ENCODE data around the gene USP15.
A peak's percentile ranks its signal among the peaks of the same experiment; 100 is the strongest.

USP15 gene

DNA sequence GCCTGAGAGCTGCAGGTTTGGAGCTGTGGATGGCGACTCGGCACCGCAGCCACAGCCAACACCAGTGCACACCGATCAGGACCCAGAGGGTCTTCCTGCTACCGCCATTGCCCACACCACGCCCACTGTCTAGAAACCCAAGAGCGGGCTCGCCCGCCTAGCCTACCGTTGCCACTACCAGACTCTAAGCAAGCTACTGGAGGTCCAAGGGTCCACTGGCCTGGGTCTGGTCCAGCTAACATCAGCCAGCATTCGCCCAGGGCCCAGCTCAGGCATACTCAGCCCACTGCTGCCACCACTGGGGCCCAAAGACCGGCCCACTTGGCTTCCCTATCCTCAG lies 175.9 kb downstream of the USP15 start:
- H3K27me3 ChIP-seq (ENCODE audit: insufficient read depth, poor library complexity, severe bottlenecking), result no peaks in the 10 kb centered on the region
- DNase-seq (ENCODE audit: low read depth in 1 of 2, low spot score in 1 of 2), result no peak
- no peak overlapping the region for H3K4me3 ChIP-seq (replicated peaks; ENCODE audit: insufficient read depth, low read length)
- H3K27ac ChIP-seq (replicated peaks), result no peak overlapping the region
- TF ChIP-seq REST (IDR thresholded peaks at IDR 0.05; ENCODE audit: insufficient replicate concordance, low read depth), result no peak

DNA sequence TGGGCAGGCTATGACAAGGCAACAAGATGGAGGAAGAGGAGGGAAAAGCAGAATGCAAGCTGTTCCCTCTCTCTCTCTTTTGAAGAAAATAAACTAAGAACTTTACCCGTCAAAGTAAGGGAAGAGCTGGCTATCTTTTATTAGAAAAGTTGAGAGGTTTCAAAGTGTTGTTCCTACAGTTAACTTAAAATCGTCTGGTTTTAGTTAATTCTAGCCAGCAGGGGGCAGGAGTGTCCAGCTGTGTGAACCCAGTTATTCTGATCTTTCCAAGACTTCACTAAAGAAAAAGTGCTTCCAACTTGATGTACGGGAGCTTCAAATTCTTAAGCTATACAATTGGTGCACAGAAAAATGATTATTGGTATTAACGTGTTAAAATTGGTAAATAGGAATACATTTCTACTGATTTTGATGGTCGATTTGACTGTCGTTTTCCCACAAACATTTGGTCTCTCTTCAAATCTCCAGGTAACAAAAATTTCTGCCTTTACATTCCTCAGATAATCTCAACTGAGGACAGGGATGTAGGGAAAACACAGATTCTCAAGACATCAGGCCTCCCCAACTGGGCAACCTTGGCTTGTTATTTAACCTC lies 178.0 kb downstream of the USP15 start:
- peak; percentile 35 to 60 for DNase-seq (ENCODE audit: low read depth in 1 of 2, low spot score in 1 of 2)
- H3K27me3 ChIP-seq (ENCODE audit: insufficient read depth, poor library complexity, severe bottlenecking), result no peaks in the 10 kb centered on the region
- no peak overlapping the region for H3K4me3 ChIP-seq (replicated peaks; ENCODE audit: insufficient read depth, low read length)
- TF ChIP-seq SPI1 (IDR thresholded peaks at IDR 0.05; ENCODE audit: borderline replicate concordance, low read depth), result no peak
- no peak for TF ChIP-seq REST (IDR thresholded peaks at IDR 0.05; ENCODE audit: insufficient replicate concordance, low read depth)
- no peak for TF ChIP-seq CTCF (IDR thresholded peaks at IDR 0.05; ENCODE audit: insufficient read depth, low read length)
- no peak for TF ChIP-seq POLR2AphosphoS5 (IDR thresholded peaks at IDR 0.05; ENCODE audit: low read depth)
- no peak for TF ChIP-seq GABPA (IDR thresholded peaks at IDR 0.05; ENCODE audit: low read depth)
- no peak overlapping the region for H3K27ac ChIP-seq (replicated peaks)

DNA sequence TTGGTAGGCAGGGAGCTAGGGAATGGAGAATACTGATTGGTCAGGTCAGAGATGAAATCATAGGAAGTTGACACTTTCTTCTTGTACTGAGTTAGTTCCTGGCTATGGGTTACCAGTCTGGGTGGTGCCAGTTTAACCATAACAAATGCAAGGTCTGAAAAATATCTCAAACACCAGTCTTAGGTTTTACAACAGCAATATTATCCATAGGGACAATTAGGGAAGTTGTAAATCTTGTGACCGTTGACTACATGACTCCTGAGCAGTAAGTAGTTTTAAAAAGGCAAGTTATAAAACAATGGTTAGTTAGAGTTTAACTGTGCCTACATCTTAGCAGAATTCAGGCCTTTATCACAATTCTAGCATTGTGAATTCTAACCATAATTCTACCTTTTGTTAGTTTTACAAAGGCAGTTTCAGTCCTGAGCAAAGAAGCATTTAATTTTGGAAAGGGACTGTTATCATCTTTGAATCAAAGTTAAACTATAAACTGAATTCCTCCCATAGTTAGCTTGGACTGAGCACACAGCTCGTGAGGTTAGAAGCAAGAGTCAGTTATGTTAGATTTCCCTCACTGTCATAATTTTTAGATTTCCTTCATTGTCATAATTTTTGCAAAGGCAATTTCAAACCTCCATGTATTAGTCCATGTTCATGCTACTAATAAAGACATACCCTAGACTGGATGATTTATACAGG lies 186.7 kb downstream of the USP15 start:
- no peak for TF ChIP-seq POLR2AphosphoS5 (IDR thresholded peaks at IDR 0.05; ENCODE audit: low read depth)
- TF ChIP-seq CTCF (IDR thresholded peaks at IDR 0.05; ENCODE audit: insufficient read depth, low read length), result no peak
- TF ChIP-seq SPI1 (IDR thresholded peaks at IDR 0.05; ENCODE audit: borderline replicate concordance, low read depth), result no peak
- TF ChIP-seq REST (IDR thresholded peaks at IDR 0.05; ENCODE audit: insufficient replicate concordance, low read depth), result no peak
- TF ChIP-seq GABPA (IDR thresholded peaks at IDR 0.05; ENCODE audit: low read depth), result no peak
- Histone ChIP-seq H3K27me3 (ENCODE audit: insufficient read depth, poor library complexity, severe bottlenecking) (no peaks in the 10 kb centered on the region), H3K4me3 (replicated peaks; ENCODE audit: insufficient read depth, low read length) (no peak overlapping the region), H3K27ac (replicated peaks) (no peak overlapping the region)
- DNase-seq (ENCODE audit: low read depth in 1 of 2, low spot score in 1 of 2), result no peak

Data from HL-60 (cell line).